DMS 273 (cell line): Measurements from ENCODE around the gene WRAP73.

ENCODE experiments used
- DNase-seq: peaks from one replicate; lab custom pipeline; 2025; ENCODE audit not compliant: unreplicated experiment; lab: John Stamatoyannopoulos, UW

The WRAP73 gene

GRCh38 chr1:3651026-3651929, 1.4 kb upstream of the WRAP73 start:
- no peak for DNase-seq

GRCh38 chr1:3650248-3651025, 534 bp upstream of the WRAP73 start:
- DNase-seq, result no peak

GRCh38 chr1:3646596-3646995, 3.3 kb downstream of the WRAP73 start:
- no peak for DNase-seq

GRCh38 chr1:3645666-3646355, 4.1 kb downstream of the WRAP73 start:
- no peak for DNase-seq

GRCh38 chr1:3645247-3645646, 4.7 kb downstream of the WRAP73 start:
- DNase-seq, result no peak

GRCh38 chr1:3644273-3644672, 5.6 kb downstream of the WRAP73 start:
- no peak for DNase-seq

- no peak for DNase-seq
These were observed 6.8 kb downstream of the WRAP73 start for GRCh38 chr1:3642919-3643675.

- DNase-seq, result no peak
These were observed 8.1 kb downstream of the WRAP73 start for GRCh38 chr1:3641816-3642215.

- no peak for DNase-seq
These were observed 8.7 kb downstream of the WRAP73 start for GRCh38 chr1:3641046-3641760.

- DNase-seq, result no peak
These were observed 9.6 kb downstream of the WRAP73 start for GRCh38 chr1:3640121-3640837.

GRCh38 chr1:3639397-3639911, 10.4 kb downstream of the WRAP73 start:
- no peak for DNase-seq

- no peak for DNase-seq
These were observed 11.2 kb downstream of the WRAP73 start for GRCh38 chr1:3638676-3639075.

GRCh38 chr1:3638027-3638426, 11.9 kb downstream of the WRAP73 start:
- no peak for DNase-seq

- DNase-seq, result no peak
These were observed 13.4 kb downstream of the WRAP73 start for GRCh38 chr1:3636531-3636930.

- no peak for DNase-seq
These were observed 13.8 kb downstream of the WRAP73 start for GRCh38 chr1:3636080-3636479.

GRCh38 chr1:3634059-3634800, 15.7 kb downstream of the WRAP73 start:
- no peak for DNase-seq

GRCh38 chr1:3633344-3634058, 16.4 kb downstream of the WRAP73 start:
- no peak for DNase-seq
